Measurements from ENCODE around the gene CCDC171.

DNA sequence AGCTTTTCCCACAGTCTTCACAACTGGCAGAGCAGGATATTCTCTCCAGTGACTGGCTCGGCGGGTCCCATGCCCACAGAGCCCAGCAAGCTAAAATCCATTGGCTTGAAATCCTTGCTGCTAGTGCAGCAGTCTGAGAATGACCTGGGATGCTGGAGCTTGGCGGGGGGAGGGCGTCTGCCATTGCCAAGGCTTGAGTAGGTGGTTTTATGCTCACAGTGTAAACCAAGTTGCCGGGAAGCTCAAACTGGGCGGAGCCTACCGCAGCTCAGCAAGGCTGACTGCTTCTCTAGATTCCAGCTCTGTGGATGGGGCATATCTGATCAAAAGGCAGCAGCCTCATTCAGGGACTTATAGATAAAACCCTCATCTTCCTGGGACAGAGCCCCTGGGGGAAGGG is 194.1 kb downstream of the CCDC171 start:
- no peak for TF ChIP-seq FOSL1 (IDR thresholded peaks at IDR 0.05; ENCODE audit: low read depth)
- TF ChIP-seq, protein P1, sequence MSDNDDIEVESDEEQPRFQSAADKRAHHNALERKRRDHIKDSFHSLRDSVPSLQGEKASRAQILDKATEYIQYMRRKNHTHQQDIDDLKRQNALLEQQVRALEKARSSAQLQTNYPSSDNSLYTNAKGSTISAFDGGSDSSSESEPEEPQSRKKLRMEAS (IDR thresholded peaks at IDR 0.05), result no peak
- TF ChIP-seq CEBPB (IDR thresholded peaks at IDR 0.05; ENCODE audit: low read depth), result no peak
- TF ChIP-seq, protein P2, sequence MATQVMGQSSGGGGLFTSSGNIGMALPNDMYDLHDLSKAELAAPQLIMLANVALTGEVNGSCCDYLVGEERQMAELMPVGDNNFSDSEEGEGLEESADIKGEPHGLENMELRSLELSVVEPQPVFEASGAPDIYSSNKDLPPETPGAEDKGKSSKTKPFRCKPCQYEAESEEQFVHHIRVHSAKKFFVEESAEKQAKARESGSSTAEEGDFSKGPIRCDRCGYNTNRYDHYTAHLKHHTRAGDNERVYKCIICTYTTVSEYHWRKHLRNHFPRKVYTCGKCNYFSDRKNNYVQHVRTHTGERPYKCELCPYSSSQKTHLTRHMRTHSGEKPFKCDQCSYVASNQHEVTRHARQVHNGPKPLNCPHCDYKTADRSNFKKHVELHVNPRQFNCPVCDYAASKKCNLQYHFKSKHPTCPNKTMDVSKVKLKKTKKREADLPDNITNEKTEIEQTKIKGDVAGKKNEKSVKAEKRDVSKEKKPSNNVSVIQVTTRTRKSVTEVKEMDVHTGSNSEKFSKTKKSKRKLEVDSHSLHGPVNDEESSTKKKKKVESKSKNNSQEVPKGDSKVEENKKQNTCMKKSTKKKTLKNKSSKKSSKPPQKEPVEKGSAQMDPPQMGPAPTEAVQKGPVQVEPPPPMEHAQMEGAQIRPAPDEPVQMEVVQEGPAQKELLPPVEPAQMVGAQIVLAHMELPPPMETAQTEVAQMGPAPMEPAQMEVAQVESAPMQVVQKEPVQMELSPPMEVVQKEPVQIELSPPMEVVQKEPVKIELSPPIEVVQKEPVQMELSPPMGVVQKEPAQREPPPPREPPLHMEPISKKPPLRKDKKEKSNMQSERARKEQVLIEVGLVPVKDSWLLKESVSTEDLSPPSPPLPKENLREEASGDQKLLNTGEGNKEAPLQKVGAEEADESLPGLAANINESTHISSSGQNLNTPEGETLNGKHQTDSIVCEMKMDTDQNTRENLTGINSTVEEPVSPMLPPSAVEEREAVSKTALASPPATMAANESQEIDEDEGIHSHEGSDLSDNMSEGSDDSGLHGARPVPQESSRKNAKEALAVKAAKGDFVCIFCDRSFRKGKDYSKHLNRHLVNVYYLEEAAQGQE (IDR thresholded peaks at IDR 0.05; ENCODE audit: low read depth), result no peak
- TF ChIP-seq SRF (IDR thresholded peaks at IDR 0.05; ENCODE audit: low read depth), result no peak
- no peak for TF ChIP-seq TCF7L2 (IDR thresholded peaks at IDR 0.05; ENCODE audit: borderline replicate concordance, extremely low read depth, insufficient read depth, insufficient read length)
- TF ChIP-seq, protein P3, sequence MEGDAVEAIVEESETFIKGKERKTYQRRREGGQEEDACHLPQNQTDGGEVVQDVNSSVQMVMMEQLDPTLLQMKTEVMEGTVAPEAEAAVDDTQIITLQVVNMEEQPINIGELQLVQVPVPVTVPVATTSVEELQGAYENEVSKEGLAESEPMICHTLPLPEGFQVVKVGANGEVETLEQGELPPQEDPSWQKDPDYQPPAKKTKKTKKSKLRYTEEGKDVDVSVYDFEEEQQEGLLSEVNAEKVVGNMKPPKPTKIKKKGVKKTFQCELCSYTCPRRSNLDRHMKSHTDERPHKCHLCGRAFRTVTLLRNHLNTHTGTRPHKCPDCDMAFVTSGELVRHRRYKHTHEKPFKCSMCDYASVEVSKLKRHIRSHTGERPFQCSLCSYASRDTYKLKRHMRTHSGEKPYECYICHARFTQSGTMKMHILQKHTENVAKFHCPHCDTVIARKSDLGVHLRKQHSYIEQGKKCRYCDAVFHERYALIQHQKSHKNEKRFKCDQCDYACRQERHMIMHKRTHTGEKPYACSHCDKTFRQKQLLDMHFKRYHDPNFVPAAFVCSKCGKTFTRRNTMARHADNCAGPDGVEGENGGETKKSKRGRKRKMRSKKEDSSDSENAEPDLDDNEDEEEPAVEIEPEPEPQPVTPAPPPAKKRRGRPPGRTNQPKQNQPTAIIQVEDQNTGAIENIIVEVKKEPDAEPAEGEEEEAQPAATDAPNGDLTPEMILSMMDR (IDR thresholded peaks at IDR 0.05 in 2 of 3, conservative IDR thresholded peaks at IDR 0.05 in 1 of 3; ENCODE audit: borderline replicate concordance in 1 of 3, insufficient read depth in 1 of 3, low read depth in 2 of 3, low read length in 2 of 3), result no peak
- TF ChIP-seq, protein P4, sequence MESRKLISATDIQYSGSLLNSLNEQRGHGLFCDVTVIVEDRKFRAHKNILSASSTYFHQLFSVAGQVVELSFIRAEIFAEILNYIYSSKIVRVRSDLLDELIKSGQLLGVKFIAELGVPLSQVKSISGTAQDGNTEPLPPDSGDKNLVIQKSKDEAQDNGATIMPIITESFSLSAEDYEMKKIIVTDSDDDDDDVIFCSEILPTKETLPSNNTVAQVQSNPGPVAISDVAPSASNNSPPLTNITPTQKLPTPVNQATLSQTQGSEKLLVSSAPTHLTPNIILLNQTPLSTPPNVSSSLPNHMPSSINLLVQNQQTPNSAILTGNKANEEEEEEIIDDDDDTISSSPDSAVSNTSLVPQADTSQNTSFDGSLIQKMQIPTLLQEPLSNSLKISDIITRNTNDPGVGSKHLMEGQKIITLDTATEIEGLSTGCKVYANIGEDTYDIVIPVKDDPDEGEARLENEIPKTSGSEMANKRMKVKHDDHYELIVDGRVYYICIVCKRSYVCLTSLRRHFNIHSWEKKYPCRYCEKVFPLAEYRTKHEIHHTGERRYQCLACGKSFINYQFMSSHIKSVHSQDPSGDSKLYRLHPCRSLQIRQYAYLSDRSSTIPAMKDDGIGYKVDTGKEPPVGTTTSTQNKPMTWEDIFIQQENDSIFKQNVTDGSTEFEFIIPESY (IDR thresholded peaks at IDR 0.05; ENCODE audit: extremely low read depth, insufficient replicate concordance, low read length), result no peak
- TF ChIP-seq EZH2 (IDR thresholded peaks at IDR 0.05), result no peak
- no peak for TF ChIP-seq EZH2phosphoT487 (IDR thresholded peaks at IDR 0.05; ENCODE audit: borderline replicate concordance)
